Measurements from ENCODE around the gene ING5.

Gene ING5

DNA sequence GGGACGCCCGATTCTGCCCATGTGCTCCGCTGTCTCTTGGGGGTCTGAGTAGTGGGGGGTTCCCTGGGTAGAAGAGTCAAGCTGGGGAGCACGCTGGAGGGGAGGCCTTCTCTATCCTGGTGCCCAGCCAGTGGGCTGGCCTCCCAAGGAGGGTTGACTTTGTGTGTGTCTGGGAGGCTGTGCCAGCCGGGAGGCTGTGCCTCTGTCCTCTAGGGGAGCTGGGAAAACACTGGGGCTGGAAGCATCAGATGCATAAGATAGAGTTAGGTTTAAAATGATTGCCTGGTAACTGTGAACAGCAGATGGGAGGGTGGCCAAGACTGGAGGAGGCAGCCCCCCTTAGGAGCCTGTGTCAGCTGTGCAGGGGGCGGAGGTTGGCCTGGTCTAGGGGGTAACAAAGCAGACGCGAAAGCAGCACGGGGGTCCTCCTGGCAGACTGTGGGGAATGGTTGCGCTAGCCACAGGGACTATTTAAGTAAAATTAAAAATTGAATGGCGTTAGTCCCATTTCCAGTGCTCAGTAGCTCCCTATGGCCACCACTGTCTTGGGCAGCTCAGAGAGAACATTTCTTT lies 1.3 kb downstream of the ING5 start:
- no peak for TF ChIP-seq CTCF (IDR thresholded peaks at IDR 0.05; ENCODE audit: extremely low read depth, insufficient read depth, missing control alignments)
- in situ Hi-C loops (cut with MboI; ENCODE audit: low pct_unique_long_range_greater_than_20kb, low sequenced_read_pairs, unreplicated experiment) = no loop called here

DNA sequence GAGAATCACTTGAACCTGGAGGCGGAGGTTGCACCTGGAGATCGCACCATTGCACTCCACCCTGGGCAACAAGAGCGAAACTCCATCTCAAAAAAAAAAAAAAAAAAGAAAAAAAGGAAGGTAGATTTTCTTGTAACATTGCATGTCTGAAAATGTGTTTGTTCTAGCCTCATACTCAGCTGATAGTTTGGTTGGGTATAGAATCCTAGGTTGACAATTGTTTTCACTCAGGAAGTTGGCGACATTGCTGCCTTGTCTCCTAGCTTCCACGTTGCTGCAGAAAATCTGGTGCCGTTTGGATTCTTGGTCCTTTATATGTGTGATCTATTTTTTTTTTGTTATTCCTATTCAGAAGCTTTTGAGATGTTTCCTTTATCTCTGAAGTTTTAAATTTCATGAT lies 4.7 kb downstream of the ING5 start:
- in situ Hi-C loops (cut with MboI; ENCODE audit: low pct_unique_long_range_greater_than_20kb, low sequenced_read_pairs, unreplicated experiment) = no loop called here
- no peak for DNase-seq (ENCODE audit: low spot score)
- TF ChIP-seq CTCF (IDR thresholded peaks at IDR 0.05; ENCODE audit: extremely low read depth, insufficient read depth, missing control alignments) = no peak

More for the DNA sequence above, 1.3 kb downstream of the ING5 start:
- DNase-seq (ENCODE audit: low spot score) = peak; percentile 19

GRCh38 chr2:241708879-241709278 lies 7.0 kb downstream of the ING5 start:
- in situ Hi-C loops (cut with MboI; ENCODE audit: low pct_unique_long_range_greater_than_20kb, low sequenced_read_pairs, unreplicated experiment) = no loop called here
- no peak for DNase-seq (ENCODE audit: low spot score)
- no peak for TF ChIP-seq CTCF (IDR thresholded peaks at IDR 0.05; ENCODE audit: extremely low read depth, insufficient read depth, missing control alignments)

DNA sequence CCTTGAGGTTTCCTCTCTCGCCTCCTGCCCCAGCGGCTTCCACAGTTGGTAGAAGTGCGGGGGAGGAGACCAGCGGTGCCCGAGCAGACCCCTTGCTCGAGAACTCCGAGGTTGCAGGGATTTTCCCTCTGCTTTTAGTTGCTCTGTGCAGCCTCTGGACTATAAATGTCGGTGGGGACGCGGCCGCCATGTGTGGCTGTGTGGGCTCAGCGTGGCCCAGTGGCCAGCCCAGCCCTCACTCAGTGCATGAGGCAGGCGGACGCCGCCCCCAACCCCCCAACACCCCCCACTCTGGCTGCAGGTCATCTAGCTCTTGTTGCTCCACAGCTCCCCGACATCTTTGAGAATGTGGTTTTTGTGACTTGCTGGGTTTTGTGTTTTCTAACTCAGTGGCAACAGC lies 17.3 kb downstream of the ING5 start:
- no peak for TF ChIP-seq CTCF (IDR thresholded peaks at IDR 0.05; ENCODE audit: extremely low read depth, insufficient read depth, missing control alignments)
- no peak for DNase-seq (ENCODE audit: low spot score)
- in situ Hi-C loops (cut with MboI; ENCODE audit: low pct_unique_long_range_greater_than_20kb, low sequenced_read_pairs, unreplicated experiment) = no loop called here

- DNase-seq (ENCODE audit: low spot score) = peak; percentile 7
- no peak for TF ChIP-seq CTCF (IDR thresholded peaks at IDR 0.05; ENCODE audit: extremely low read depth, insufficient read depth, missing control alignments)
- in situ Hi-C loops (cut with MboI; ENCODE audit: low pct_unique_long_range_greater_than_20kb, low sequenced_read_pairs, unreplicated experiment) = no loop called here
These were observed 18.3 kb downstream of the ING5 start for GRCh38 chr2:241720099-241720498.

- no peak for TF ChIP-seq CTCF (IDR thresholded peaks at IDR 0.05; ENCODE audit: extremely low read depth, insufficient read depth, missing control alignments)
- peak; percentile 20 for DNase-seq (ENCODE audit: low spot score)
- in situ Hi-C loops (cut with MboI; ENCODE audit: low pct_unique_long_range_greater_than_20kb, low sequenced_read_pairs, unreplicated experiment) = no loop called here
These were observed 18.7 kb downstream of the ING5 start for GRCh38 chr2:241720560-241720959.

GRCh38 chr2:241721852-241722251 lies 20.0 kb downstream of the ING5 start:
- peak; percentile 23 for DNase-seq (ENCODE audit: low spot score)
- no peak for TF ChIP-seq CTCF (IDR thresholded peaks at IDR 0.05; ENCODE audit: extremely low read depth, insufficient read depth, missing control alignments)
- in situ Hi-C loops (cut with MboI; ENCODE audit: low pct_unique_long_range_greater_than_20kb, low sequenced_read_pairs, unreplicated experiment) = no loop called here

Data from GM13977 (cell line).